ENCODE data around the gene ASCC1. TPM values are rescaled to one million over a fixed set of nuclear protein-coding genes. Genes with fewer than 3 reads are reported as not detected.
"Not testable (repeated sequence)": the region's sequence is repeated elsewhere in the genome, so short reads cannot be mapped to it uniquely, and the experiment has no call there.

The ASCC1 gene
- total RNA-seq, 3 donors from 2014 or later, result 18.0 to 23.6 (median 21.4) TPM

GRCh38 chr10:72156223-72156622 lies 59.9 kb downstream of the ASCC1 start:
- Histone ChIP-seq H3K9me3 (no peaks in the 10 kb centered on the region), H3K4me3 (no peak overlapping the region)

GRCh38 chr10:72152286-72152685 lies 63.8 kb downstream of the ASCC1 start:
- no peak for ATAC-seq
- H3K4me1 ChIP-seq (ENCODE audit: low read depth), result no peaks in the 10 kb centered on the region
- intact Hi-C loops (cut with DNase I, micrococcal nuclease), result no loop called here
- TF ChIP-seq, protein P1, sequence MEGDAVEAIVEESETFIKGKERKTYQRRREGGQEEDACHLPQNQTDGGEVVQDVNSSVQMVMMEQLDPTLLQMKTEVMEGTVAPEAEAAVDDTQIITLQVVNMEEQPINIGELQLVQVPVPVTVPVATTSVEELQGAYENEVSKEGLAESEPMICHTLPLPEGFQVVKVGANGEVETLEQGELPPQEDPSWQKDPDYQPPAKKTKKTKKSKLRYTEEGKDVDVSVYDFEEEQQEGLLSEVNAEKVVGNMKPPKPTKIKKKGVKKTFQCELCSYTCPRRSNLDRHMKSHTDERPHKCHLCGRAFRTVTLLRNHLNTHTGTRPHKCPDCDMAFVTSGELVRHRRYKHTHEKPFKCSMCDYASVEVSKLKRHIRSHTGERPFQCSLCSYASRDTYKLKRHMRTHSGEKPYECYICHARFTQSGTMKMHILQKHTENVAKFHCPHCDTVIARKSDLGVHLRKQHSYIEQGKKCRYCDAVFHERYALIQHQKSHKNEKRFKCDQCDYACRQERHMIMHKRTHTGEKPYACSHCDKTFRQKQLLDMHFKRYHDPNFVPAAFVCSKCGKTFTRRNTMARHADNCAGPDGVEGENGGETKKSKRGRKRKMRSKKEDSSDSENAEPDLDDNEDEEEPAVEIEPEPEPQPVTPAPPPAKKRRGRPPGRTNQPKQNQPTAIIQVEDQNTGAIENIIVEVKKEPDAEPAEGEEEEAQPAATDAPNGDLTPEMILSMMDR (IDR thresholded peaks at IDR 0.05), result no peak
- H3K4me3 ChIP-seq, result no peak overlapping the region
- no peak for DNase-seq
- no peaks in the 10 kb centered on the region for H3K9me3 ChIP-seq
- no peaks in the 10 kb centered on the region for H3K36me3 ChIP-seq (ENCODE audit: low read depth)

More at GRCh38 chr10:72156223-72156622, 59.9 kb downstream of the ASCC1 start:
- no peak for ATAC-seq
- intact Hi-C loops (cut with DNase I, micrococcal nuclease), result no loop called here
- TF ChIP-seq, protein P1 (IDR thresholded peaks at IDR 0.05), result no peak
- Histone ChIP-seq H3K4me1 (ENCODE audit: low read depth) (no peaks in the 10 kb centered on the region), H3K36me3 (ENCODE audit: low read depth) (no peaks in the 10 kb centered on the region)
- no peak for DNase-seq

DNA sequence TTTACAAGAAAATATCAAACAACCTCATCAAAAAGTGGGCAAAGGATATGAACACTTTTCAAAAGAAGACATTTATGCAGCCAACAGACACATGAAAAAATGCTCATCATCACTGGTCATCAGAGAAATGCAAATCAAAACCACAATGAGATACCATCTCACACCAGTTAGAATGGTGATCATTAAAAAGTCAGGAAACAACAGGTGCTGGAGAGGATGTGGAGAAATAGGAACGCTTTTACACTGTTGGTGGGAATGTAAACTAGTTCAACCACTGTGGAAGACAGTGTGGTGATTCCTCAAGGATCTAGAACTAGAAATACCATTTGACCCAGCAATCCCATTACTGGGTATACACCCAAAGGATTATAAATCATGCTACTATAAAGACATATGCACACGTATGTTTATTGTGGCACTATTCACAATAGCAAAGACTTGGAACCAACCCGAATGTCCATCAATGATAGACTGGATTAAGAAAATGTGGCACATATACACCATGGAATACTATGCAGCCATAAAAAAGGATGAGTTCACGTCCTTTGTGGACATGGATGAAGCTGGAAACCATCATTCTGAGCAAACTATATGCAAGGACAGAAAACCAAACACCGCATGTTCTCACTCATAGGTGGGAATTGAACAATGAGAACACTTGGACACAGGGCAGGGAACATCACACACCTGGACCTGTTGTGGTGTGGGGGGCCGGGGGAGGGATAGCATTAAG lies 65.2 kb downstream of the ASCC1 start:
- H3K4me1 ChIP-seq (ENCODE audit: low read depth); intact Hi-C loops (cut with DNase I, micrococcal nuclease); ATAC-seq: not testable (repeated sequence)

GRCh38 chr10:72147324-72147584 lies 68.8 kb downstream of the ASCC1 start:
- H3K4me1 ChIP-seq (ENCODE audit: low read depth); DNase-seq; H3K9me3 ChIP-seq; H3K36me3 ChIP-seq (ENCODE audit: low read depth); intact Hi-C loops (cut with DNase I, micrococcal nuclease); ATAC-seq; H3K4me3 ChIP-seq: not testable (repeated sequence)

More for the DNA sequence above, 65.2 kb downstream of the ASCC1 start:
- H3K4me3 ChIP-seq; H3K36me3 ChIP-seq (ENCODE audit: low read depth); H3K9me3 ChIP-seq; DNase-seq: not testable (repeated sequence)

DNA sequence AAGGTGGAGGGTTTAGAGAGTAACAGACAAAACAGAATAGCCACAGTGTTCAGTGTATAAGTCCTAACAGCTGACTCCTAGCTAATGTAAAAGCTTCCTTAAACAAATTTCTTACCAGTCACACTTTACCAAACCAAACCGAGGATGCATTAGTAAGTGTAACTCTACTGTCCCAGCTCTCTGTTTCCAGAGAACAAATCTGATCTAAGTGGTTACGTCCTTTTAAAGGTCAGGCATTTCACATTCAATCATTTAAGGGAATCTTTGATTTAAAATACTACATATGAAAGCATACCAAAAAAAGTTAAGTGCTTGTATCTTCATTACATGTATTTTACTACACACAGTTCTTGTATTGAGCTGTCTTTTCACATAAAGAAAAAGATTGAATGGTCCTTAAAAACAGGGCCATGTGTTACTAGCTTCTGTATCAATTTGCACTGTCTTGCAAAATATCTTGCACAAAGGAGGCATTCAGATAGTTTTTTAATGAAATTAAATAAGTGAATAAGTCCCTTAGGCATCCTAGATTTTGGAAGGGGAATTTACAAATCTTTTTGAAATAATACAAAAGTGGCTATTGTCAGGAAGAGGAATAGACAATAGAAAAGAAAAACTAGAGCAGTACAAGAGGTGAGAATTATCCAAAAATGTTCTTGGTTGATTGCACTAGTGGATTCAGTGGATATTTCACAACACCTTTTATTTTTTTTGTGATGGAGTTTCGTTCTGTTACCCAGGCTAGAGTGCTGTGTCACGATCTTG lies 69.3 kb downstream of the ASCC1 start:
- H3K36me3 ChIP-seq (ENCODE audit: low read depth), result no peaks in the 10 kb centered on the region
- DNase-seq, result no peak
- H3K4me1 ChIP-seq (ENCODE audit: low read depth), result no peaks in the 10 kb centered on the region
- intact Hi-C loops (cut with DNase I, micrococcal nuclease), result no loop called here
- H3K4me3 ChIP-seq, result no peak overlapping the region
- ATAC-seq, result no peak
- H3K9me3 ChIP-seq, result no peaks in the 10 kb centered on the region
- TF ChIP-seq, protein P1 (IDR thresholded peaks at IDR 0.05), result no peak

- Histone ChIP-seq H3K36me3 (ENCODE audit: low read depth) (no peaks in the 10 kb centered on the region), H3K4me1 (ENCODE audit: low read depth) (no peaks in the 10 kb centered on the region), H3K4me3 (no peak overlapping the region), H3K9me3 (no peaks in the 10 kb centered on the region)
- TF ChIP-seq, protein P1 (IDR thresholded peaks at IDR 0.05), result no peak
- intact Hi-C loops (cut with DNase I, micrococcal nuclease), result no loop called here
- DNase-seq, result no peak
- no peak for ATAC-seq
Observed at GRCh38 chr10:72146071-72146470, 70.0 kb downstream of the ASCC1 start.
